Measurements from ENCODE around the gene CACNA2D2. TPM values are rescaled to one million over a fixed set of nuclear protein-coding genes. Genes with fewer than 3 reads are reported as not detected.
A peak's percentile ranks its signal among the peaks of the same experiment; 100 is the strongest.

CACNA2D2 gene
- total RNA-seq, 4 donors from 2014 or later: 0.19 to 3.6 (median 0.94) TPM

DNA sequence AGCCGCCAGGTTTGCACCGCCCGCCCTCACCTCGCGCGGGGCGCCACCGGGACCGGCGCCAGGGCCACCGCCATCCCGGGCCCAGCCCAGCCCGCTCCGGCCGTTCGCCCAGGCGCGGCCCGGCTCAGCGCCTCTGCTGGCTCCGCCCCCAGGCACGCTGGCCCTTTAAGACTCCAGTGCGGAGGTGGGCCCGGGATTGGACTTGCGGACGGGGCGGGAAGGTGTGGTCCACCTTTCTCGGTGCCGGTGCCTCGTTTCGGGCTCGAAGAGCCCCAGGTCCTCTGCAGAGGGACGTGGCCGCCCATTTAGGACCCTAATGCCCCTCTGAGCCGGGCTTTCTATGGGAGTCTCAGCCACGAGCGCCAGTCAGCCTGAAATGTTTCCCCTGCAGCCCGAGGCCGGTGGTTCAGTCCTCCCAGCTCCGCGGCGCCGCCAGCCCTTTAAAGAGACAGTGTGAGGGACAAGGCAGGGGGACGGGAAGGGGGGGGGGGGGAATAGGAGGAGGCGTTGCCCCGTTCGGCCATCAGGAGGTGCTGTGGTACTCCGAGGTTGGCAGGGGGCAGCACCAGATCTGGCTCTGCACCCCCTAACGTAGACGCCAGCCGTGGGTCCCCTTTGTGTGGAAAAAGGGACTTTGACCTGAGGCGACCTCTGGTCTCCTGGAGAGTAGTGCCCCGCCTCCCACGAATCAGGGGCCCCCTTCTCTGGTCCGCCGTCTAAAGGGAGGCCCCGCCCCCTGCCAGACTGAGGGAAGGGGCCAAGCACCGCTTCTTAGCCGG lies 181.9 kb downstream of the CACNA2D2 start:
- TF ChIP-seq, protein P1, sequence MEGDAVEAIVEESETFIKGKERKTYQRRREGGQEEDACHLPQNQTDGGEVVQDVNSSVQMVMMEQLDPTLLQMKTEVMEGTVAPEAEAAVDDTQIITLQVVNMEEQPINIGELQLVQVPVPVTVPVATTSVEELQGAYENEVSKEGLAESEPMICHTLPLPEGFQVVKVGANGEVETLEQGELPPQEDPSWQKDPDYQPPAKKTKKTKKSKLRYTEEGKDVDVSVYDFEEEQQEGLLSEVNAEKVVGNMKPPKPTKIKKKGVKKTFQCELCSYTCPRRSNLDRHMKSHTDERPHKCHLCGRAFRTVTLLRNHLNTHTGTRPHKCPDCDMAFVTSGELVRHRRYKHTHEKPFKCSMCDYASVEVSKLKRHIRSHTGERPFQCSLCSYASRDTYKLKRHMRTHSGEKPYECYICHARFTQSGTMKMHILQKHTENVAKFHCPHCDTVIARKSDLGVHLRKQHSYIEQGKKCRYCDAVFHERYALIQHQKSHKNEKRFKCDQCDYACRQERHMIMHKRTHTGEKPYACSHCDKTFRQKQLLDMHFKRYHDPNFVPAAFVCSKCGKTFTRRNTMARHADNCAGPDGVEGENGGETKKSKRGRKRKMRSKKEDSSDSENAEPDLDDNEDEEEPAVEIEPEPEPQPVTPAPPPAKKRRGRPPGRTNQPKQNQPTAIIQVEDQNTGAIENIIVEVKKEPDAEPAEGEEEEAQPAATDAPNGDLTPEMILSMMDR (IDR thresholded peaks at IDR 0.05): peak in 1 of 3 donors; percentile 30
- ATAC-seq (ENCODE audit: low FRiP score) (peak; percentile 81), DNase-seq (ENCODE audit: low spot score) (peak; percentile 67)

DNA sequence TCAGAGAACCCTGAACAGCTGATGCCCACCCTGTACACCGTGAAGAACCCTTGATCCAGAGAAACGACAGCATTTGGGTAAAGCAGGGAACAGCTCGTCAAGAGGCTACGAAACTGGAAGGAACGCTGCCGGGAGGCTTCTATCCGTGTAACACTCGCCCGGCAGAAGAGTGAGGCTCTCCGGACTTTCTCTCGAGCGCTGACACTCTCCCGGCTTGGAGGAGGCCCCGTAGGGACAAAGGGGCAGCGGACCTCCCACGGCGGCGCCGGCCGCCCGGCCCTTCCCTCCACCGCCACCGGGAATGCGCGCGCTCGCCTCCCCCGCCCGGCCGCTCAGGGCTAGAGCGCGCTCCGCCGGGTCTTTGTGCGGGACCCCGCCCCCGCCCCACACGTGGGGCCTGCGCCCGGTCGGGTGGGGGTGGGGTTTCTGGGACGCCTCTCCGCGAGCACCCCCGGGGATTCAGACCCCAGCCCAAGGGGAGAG lies 182.5 kb downstream of the CACNA2D2 start:
- TF ChIP-seq, protein P1 (IDR thresholded peaks at IDR 0.05): no peak

DNA sequence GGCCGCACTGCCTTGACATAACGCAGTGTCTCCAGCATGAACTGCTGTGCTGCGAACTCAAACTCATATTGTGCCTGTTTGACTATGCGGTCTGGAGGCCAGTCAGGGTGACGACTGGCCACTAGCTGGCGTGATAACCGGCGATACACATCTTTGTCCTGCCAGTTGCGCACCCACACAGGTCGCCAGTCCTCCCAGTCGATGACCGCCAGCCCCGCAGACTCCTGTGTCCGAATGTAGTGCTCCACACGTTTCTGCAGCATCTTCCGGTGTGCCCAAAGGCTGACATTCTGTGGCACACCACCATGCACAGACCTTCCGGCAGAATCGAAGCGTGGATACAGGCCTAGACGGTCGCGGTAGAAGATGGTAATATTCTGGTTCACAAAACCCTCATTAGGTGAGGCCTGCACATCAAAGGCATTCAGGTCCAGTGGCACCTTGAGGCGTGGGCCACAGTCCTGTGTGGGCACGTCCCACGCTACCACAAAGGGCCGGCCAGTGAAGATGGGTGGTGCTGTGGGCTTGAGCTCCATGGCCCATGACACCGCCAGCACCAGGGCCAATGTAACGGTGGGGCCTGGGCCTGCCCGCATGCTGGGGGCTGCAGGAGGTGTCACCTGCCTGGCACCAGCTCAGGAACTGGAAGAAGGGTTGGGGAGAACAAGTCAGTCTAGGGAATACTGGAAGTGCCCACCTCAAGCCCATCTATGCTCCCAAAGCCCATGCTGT lies 183.4 kb downstream of the CACNA2D2 start:
- no peak for DNase-seq (ENCODE audit: low spot score)
- ATAC-seq (ENCODE audit: low FRiP score): no peak
- TF ChIP-seq, protein P1 (IDR thresholded peaks at IDR 0.05): no peak

More for the DNA sequence above, 182.5 kb downstream of the CACNA2D2 start:
- peak; percentile 70 for ATAC-seq (ENCODE audit: low FRiP score)
- no peak for DNase-seq (ENCODE audit: low spot score)

DNA sequence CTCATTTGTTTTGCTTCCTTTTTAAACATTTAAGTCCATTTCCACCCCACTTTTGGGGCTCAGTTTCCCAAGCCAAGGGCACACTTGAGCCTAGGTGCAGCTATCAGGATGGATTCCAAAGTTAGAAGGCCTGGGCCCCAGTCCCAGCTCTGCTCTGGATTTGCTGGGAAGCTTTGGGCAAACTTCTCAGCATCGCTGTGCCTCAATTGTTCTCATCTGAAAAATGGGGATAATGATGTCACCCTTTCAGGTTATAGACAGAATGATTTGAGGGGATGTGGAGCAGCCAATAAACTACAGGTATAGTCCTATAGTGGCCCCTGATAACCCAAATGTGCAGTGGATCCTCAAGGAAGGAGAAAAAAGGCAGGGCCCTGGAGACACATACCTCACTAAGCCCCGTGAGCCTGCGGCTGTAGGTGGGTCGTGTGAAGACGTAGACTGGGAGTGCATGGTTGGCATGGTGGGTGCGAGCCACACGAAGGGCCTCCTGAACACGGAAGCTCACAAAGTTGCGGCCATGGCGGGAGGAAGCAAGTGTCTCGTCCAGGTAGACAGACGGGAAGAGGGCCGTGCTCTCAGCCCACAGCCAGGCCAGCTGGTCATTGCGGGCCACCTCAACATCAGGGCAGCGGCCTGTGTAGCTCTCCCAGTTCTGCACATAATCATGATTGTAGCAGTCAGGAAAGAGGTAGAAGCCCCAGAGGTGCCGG lies 184.1 kb downstream of the CACNA2D2 start:
- TF ChIP-seq, protein P1 (IDR thresholded peaks at IDR 0.05): no peak
- ATAC-seq (ENCODE audit: low FRiP score) (no peak), DNase-seq (ENCODE audit: low spot score) (no peak)

DNA sequence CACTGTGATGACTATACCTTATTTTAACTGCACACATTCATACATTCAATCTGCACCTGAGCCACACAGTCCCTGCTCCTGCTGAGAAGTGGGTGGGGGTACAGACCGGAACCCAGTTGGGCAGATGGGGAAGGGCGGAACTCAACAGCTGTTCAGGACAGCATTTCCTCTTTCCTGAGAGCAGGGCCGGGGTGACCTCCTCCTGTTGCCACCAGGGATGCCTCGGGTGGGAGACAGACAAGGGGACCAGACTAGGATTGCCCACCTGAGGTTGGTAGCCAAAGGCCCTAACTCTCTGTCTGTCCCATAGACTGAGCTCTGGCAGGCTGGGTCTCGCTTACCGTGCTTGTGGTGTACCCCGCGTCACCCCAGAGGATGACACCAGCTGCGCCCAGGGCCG lies 184.8 kb downstream of the CACNA2D2 start:
- no peak for ATAC-seq (ENCODE audit: low FRiP score)

DNA sequence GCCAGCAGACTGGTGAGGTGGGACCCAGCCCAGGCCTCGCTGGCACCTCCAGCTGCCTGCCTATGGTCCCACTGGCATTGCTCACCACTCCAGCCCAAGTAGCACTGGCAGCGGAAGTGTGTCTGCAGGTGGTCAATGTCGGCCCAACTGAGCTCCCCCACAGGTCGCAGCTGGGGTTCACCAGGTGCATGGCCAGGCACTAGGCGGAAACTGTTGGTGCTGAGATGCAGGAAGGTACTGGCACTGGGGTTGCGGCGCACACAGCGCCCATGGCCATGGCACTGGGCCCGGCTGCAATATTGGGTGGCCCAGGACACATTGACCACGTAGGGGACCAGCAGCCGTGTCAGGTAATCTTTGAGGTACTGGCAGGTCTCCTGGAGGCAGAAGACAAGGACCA lies 185.3 kb downstream of the CACNA2D2 start:
- TF ChIP-seq, protein P1 (IDR thresholded peaks at IDR 0.05): no peak
- DNase-seq (ENCODE audit: low spot score): no peak
- no peak for ATAC-seq (ENCODE audit: low FRiP score)

More for the DNA sequence above, 184.8 kb downstream of the CACNA2D2 start:
- TF ChIP-seq, protein P1 (IDR thresholded peaks at IDR 0.05): no peak
- DNase-seq (ENCODE audit: low spot score): no peak
